GM19193 (cell line): ENCODE measurements around the gene CD300LG.

Experiments
- POLR2A ChIP-seq: IDR thresholded peaks from 4 replicates; pipeline ENCODE4 v1.6.1; 2011; ENCODE audit not compliant: insufficient read depth, insufficient read length; ENCODE audit errors: extremely low read depth

Gene CD300LG

DNA sequence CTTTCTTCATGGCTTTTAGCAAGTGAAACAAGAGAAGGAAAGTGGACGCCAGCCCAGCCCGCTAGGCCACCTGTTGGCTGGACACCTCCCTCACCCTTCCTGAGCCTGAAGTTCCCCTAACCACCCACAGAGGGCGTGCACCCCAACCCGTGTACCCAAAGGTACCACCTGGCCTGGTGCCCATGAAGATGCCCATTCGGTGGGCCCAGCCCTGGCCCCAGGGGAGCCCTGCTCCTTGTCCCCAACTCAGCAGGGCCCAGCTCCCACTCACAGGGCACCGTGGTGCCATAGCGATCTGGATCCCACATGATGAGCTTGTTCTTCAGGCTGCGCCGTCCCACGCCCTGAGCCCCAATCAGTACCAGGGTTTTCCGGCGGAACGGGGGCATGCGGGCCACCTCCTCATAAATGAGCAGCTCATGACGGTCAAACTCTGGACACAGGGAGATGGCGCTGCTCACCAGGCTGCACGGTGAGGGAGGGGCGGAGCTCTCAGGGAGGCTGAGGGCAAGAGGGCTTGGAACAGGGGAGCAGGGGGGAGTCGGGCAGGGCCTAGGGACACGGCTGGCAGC, 33.5 kb downstream of the CD300LG start:
- no peak for TF ChIP-seq POLR2A

DNA sequence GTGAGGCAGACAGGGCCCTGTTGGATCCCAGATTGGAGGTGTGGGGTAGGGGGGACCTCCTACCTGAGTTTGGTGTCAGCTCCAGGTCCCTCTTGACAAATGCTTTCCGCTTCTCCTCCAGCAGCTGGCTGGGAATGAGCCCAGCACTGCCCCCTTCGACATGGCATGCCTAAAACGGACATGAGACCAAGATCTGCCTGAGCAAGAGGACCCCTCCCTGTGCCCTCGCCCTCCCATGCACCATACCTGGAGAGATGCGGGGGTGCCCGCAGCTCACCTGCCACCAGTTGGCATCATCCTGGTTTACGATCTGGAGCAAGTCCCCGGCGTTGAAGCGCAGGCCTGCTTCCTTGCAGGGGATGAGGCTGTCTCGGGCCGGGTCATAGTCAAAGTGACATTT, 34.2 kb downstream of the CD300LG start:
- TF ChIP-seq POLR2A, result no peak

DNA sequence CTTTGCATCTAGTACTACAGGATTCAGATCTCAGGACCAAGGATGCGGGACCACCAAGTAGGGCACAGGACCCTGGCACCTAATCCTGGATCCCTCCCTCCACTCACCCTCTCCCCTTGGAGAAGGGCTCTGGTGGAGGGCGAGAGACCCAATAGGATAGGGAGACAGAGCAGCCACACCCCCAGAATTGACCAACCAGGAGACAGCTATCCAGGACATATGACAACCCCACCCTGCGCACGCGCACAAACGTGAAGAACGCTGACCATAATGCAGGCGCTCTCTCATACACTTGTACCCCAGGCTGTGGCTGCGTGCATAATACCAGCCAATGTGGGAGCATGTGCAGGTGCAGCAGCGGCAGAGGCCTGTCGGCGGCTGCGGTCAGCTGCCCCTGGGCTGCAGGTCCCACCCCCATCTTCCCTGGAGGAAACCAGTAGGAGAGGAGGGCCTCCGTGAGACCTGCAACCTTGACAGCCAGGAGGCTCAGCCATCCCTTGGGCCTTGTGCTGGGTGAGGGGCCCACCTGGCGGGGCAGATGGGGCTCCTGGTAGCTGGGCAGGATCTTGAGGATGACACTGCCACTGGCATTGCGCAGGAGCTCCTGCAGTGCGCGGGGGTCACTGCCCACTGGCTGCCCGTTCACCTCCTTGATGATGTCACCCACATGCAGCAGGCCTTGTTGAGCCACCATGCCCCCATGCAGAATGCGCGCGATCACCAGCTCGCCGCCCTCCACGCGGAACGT, 35.0 kb downstream of the CD300LG start:
- TF ChIP-seq POLR2A, result no peak

DNA sequence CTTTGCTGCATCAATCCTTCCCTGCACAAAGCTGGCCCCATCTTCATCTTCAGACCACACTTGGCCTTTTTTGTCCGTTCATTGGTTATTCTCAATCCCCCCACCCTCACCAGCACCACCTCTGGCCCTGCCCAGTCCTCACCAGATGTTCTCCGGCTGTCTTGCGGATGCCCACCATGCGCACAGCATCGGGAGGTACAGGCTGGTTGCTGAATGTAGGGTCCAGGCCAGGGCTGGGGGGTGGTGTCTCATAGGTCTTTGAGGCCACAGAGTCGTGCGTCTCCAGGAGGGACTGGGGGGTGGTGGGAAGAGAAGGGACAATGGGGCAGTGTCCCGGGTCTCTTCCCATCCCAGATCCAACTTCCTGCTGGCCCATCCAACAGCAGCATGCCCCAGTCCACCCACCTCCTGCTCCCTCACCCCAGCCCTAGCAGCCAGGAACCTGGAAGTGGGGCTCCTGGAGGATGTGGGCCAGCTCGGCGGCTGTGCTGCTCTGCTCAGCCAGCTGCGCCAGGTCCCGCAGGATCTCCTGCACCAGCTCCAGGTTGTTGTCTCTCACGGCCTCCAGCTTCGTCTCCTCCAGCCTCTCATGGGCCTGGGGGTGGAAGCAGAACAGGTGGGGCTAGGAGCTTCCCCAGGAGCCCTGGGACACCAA, 35.9 kb downstream of the CD300LG start:
- TF ChIP-seq POLR2A, result no peak

DNA sequence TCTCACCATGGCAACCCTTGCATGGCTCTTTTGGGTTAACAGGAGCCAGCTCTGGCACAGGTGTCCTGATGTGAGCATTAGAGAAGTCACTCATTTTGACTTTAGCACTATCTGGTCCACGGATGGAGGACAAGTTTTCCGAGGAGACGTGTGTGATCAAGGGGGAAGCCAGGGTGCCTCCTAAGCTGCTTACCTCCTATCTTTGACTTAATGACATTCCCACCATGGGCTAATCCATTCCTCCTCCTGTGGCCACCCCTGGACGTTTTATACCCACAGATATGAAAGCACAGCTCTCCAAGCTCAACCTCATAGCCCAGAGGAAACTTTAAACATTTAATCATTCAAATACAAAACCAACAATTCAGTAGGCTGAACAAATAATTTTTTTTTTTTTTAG, 41.6 kb downstream of the CD300LG start:
- TF ChIP-seq POLR2A, result no peak

DNA sequence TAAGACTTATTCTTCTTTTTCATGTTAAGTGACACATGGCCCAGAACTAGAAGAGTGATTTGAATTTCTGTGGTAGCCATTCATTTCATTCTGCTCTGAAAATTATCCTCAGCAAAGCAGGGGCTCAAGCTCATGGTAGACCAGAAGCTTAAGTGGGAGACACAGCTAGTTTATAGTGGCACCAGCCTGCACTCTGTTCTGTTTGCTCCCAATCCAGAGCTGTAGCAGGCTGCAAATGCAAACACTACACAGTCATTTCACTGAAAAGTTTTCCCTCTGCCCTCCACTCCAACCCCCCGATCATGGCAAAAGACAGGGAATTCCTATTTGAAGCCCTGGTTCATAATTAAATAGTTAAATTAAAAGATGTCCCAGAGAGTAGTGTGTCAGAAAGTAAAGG, 43.3 kb downstream of the CD300LG start:
- TF ChIP-seq POLR2A, result no peak

DNA sequence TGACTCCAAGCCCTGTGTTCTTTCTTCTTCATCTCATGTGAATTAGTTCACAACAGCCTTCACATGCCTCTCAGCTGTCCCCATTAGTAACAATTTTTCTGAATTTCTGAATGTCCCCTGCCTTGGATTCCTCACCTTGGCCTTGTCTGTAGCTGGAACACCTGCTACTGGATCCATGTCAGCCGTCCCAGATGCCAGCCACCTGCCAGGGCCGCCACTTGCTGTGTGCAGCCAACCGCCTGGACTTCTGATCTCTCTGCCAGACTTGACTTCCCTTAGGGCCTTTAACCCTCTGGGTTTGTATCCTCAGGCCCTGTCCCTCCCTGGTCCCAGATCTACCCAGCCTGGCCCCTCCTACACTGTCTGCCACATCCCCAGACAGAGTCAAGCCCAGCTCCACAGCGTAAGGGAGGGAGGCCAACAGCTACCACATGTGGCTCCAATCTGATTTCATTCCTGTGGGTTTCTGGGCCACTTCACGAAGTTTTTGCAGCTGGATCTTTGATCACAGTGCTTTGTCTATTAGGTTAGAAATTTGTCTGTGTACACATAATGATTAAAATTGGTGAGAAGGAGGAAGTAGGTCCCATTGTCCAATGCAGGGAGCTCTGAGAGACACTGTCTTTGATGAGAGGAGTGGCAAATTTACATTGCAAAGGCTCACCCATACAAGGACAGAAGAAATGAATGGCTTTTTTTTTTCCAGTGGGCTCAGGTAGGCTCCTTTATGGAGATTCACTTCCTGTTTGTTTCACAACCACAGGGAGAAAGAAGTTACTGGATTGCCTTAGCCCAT, 45.1 kb downstream of the CD300LG start:
- no peak for TF ChIP-seq POLR2A

DNA sequence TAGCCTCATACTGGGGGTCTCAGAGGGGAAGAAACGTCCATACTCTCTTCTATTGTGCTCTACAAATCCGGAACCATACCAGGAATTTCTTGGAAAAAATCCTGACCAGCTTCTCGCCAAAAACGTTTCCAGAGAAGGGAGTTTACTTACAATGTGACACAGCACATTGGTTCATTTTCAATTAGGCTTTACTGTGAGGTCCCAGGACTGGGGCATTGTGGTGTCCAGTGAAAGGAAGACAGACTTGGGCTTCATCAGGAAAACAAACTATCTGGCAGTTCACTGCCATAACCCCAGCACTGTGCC, 45.6 kb downstream of the CD300LG start:
- TF ChIP-seq POLR2A, result no peak

DNA sequence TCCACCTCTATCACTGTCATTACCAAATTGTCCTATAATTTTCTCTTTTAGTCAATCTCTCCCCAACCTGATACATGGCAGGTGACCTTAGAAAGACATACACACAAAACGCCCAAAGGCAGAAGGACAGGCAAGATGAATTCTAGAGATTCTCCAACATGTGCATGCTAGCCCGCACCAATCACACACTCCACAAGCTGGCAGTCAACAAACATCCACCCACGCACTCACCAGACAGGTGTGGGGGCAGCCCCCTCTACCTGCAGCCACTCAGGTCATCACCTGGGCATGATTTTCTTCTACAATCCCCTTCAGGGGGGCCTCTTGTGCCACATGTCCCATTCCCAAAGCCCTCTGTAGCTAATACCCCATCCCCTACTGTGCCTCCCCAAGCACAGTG, 50.9 kb downstream of the CD300LG start:
- TF ChIP-seq POLR2A, result no peak

DNA sequence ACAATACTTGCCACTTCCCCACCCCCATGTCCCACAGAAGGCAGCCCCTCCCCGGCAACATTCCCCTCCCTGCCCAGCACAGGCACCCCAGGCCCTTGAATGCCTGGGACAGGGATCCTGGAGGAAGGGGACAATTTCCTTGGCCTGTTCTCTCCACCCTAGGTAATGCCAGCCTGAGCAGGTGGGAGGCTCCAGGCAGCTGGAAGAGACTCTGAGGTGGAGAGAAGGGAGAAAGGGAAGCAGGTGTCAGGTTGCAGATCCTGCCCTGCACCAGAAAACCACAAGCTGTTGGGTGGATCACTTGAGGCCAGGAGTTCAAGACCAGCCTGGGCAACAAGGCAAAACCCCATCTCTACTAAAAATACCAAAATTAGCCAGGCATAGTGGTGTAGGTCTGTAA, 51.5 kb downstream of the CD300LG start:
- TF ChIP-seq POLR2A, result no peak

DNA sequence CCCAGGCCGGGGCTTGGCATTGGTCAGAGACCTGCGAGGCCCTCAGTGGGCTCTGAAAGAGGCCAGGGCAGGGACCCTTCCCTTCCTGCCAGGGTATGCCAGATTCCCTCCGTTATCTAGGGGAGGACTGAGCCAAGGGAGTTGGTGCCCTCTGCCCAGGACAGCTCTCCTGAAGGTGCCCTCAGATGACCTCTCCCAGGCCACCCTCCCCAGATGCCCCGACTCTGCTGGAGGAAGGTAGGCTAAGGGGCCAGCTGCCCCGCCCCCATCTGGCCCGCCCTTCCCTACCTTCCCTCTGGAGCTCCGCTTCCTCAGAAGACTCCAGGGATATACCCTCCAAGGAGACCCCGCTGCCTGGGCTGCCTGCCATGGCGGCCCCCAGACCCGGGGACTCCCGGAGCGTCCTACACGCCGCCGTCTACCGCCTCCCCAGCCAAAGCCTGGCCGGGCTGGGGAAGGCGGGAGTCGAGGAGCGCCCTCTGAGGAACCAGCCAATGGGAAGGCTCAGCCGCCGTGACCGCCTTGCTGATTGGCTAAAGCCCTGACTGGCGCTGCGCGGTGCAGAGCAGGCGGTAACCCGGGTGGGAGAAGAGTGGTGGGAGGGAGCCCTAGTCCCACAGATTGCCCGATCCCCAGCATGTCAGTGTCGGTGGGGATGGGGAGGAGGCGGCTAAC, 53.3 kb downstream of the CD300LG start:
- TF ChIP-seq POLR2A, result no peak

DNA sequence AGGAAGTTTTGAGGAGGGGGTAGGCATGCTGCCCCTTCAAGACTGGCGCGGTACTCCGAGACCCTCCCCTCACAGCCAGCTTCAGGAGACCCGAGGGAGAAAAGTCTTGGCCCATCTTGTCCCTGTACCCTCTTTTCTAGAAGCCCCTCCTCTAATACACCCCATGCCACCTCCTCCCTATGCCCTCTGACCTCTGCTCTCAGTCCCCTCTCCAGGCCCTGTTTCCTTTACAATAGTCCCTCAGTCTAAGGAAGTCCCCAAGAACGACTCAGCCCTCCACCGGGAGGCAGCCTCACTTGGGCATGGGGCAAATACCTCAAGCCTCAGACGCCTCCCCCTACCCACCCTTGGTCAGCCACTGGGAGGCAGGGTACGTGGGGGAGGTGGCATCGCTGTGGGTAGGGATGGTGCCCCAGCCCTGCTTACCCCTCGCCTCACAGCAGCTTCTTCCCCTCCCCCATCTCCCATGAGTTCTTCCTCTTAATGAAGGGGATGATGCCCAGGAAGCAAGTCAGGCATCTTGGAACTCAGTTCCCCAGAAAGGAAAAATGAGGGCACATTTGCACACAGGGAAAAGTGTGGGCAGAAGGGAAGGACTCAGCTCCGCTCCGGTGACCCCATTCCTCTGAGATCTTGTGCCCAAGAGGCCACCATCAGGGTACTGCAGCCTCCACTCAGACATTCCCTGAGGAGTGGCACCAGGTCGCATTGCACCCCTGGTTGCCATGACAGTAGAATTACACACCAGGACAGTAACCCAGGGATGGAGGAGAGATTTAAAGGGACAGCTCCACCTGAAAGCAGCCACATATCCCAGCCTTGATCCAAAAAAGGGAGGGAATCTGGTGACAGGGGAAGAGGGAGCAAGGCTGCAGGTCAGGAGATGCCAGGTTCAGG, 54.1 kb downstream of the CD300LG start:
- no peak for TF ChIP-seq POLR2A

DNA sequence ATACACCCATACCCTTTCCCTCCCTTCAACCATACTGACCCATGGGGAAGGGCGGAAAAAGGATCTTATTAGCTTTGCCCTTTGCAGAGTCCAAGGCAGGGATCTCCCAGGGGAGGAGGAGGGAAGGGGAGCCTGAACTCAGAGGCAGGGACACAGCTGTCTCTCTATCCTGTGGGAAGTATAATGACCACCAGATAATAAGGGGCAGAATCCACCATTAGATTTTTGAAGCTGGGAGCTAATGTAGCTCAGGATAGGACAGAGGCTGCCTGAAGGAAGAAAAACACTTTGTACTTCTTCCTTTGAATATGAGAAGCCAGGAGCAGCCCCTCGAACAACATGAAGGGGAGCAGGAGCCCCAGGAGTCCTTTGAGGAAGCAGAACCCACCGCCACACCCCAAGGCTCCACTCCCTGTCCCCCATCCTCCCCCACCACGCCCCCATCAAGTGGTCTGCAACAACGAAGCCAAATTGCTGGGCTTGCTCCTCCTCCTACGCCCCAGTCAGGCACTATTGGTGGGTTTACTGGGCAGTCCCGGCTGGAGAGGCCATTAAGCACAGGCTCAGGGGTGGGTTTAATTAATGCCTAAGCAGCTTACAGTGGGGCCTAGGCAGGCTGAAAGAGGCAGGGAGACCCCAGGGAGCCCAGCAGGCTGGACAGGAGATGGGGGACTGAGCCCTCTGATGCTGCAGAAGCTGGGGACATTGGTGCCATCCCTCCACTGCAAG, 55.0 kb downstream of the CD300LG start:
- no peak for TF ChIP-seq POLR2A
